GM19193 (cell line): Measurements from ENCODE around the gene RNF214.
A peak's percentile ranks its signal among the peaks of the same experiment; 100 is the strongest.

ENCODE experiments used
- POLR2A ChIP-seq: IDR thresholded peaks from 4 replicates; pipeline ENCODE4 v1.6.1; 2011; ENCODE audit not compliant: insufficient read depth, insufficient read length; ENCODE audit errors: extremely low read depth

The RNF214 gene

GRCh38 chr11:117193130-117194020 is 39.1 kb upstream of the RNF214 start:
- no peak for TF ChIP-seq POLR2A

- TF ChIP-seq POLR2A, result no peak
Measured at GRCh38 chr11:117194267-117194666, 38.2 kb upstream of the RNF214 start.

GRCh38 chr11:117195258-117195657 is 37.2 kb upstream of the RNF214 start:
- no peak for TF ChIP-seq POLR2A

GRCh38 chr11:117195761-117196160 is 36.7 kb upstream of the RNF214 start:
- no peak for TF ChIP-seq POLR2A

DNA sequence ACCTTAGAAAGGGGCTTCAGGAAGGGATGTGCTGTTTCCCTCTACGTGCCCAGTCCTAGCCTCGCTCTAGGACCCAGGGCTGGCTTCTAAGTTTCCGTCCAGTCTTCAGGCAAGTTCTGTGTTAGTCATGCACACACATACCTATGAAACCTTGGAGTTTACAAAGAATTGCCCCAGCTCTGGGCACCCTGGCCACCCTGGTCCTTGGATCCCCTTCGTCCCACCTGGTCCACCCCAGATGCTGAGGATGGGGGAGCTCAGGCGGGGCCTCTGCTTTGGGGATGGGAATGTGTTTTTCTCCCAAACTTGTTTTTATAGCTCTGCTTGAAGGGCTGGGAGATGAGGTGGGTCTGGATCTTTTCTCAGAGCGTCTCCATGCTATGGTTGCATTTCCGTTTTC is 35.5 kb upstream of the RNF214 start:
- TF ChIP-seq POLR2A, result no peak

- no peak for TF ChIP-seq POLR2A
Measured at GRCh38 chr11:117197516-117198456, 34.7 kb upstream of the RNF214 start.

DNA sequence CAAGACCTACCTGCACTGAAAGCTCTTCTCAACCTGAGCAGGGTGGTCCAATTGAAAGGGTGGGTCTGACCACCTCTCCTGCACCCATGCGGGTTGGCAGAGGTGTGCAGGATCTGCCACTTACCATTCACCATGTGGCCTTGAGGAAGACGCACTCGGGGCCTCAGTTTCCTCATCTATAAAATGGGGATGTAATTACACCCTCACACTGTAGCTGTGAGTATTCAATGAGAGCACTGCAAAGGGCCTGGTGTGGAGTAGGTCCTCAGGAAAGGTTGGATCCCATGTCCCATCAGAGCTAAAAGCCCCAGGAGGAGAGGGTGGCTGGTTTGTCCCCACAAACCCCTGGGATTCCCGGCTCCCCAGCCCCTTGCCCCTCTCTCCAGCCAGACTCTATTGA is 33.9 kb upstream of the RNF214 start:
- no peak for TF ChIP-seq POLR2A

- TF ChIP-seq POLR2A, result peak; percentile 8
Measured at GRCh38 chr11:117199053-117199915, 33.2 kb upstream of the RNF214 start, which contains the start of gene TAGLN. TAGLN (plus strand) TSS chr11:117199370; CDS start chr11:117203014, 3,644 bp downstream.

DNA sequence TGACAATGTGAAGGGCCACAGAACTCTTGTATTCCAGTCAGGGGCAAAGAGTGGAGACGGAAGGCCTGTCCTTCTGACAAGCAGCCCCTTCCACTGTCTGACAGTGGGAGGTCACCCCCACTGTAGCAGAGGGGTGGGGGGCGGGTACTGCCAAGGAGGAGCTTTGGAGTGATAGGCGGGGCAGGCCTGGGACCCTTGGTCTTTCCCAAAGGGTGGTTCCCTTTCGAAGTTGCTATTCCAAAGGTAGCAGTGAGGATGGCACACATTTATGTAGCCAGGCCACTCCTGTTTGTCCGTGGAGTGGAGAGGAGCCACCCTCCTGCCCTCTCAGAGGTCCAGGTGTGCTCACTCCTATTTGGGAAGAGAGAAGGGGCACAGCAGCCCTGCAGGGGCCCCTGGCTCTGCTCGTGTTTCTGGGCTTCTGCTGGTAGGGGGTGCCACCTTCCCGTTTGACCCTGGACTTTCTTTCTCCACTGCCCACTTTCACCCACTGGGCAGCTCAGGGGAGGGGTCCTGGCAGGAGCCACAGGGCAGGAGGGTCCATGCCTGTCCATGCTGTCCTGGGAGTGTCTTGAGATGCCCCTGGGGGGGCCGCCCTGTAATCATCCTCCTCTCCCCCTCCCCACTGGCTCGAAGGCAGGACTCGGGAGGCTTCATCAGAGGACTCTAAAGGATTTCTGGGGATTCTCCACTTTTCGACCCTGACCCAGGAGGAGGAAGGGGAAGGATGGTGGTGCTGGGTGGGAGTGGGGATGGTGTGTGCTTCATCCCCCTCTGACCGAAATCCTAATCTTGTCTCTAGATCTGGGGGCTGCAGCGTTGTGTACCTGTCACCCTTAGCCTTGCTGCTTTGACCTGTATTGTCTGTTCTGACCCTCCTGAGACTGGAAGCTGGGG is 32.3 kb upstream of the RNF214 start:
- peak; percentile 10 for TF ChIP-seq POLR2A

DNA sequence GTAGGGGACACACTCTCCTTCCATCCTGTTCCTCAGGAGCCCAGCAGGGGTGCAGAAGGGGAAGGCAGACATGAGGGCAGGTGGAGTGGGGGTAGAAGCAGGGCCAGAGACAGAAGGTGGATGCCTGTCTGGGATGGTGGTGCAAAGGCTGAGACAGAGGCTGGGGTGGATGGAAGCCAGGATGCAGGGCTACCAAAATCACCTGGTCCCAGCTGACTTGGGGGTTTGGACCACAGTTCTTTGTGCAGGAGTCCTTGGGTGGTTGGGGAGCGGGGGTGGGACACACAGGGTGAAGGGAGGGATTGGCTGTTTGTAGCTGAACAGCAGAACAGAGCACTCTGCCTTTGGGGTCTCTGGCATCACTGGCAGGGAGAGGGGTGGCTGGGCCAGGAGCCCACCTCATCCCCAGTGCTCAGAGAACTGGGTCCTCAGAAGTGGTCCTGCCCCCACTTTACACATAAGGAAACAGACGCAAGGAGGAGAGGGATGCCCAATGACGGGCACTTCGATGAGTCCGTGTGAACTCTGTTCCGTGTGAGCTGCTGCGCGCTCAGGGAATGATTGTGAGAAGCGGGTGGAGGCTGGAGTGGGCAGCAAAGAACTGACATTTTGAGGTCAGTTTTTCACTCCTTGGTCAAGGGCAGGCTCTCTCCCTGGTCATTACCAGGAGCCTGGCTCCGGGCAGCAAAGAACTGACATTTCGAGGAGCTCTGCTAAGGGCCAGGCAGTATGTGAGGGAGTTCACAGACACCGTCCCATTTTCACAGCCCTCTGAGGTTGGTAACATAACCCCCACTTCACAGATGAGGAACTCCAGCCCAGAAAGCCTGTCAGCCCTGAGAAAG is 31.4 kb upstream of the RNF214 start:
- no peak for TF ChIP-seq POLR2A

DNA sequence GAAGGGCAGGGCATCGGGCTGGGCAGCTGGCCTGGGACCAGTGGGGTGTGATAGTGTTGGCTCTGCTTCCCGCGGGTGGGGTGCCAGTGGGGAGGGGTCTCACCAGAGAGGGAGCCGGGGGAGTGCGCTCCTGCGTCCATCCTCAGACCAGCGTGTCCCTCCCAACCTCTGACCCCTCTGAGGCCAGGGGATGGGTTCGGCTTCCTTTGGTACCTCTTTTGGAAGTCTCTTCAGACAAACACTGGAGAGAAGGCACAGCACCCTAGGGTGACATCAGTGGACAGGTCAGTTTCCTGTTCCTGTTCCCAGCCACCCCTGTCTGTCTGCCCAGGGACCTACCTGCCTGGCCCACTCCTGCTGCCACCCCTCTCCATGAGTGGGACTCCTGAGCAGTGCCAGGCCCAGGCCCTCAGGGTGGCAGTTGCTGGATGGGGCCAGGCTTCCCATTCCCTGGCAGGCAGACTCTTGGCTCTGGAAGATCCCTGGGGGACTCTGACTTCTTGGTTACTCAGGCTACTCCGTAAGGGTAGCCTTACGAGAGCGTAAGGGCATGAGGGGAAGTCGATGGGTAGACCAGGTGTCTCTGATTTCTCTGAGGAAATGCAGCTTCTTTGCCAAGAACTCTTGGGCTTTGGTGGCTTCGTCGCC is 30.7 kb upstream of the RNF214 start:
- TF ChIP-seq POLR2A, result no peak

- no peak for TF ChIP-seq POLR2A
Measured at GRCh38 chr11:117202386-117203068, 29.9 kb upstream of the RNF214 start.

DNA sequence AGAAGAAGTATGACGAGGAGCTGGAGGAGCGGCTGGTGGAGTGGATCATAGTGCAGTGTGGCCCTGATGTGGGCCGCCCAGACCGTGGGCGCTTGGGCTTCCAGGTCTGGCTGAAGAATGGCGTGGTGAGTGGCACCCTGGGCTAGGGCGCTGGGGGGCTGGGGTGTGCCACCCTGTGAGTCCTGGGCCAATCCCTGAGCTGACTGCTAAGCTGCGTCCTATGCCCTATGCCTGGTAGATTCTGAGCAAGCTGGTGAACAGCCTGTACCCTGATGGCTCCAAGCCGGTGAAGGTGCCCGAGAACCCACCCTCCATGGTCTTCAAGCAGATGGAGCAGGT is 29.4 kb upstream of the RNF214 start:
- no peak for TF ChIP-seq POLR2A
